ENCODE measurements around the gene LIX1L. TPM values are rescaled to one million over a fixed set of nuclear protein-coding genes. Genes with fewer than 3 reads are reported as not detected.

The LIX1L gene
- total and polyA plus RNA-seq, 11 donors, result 7.0 to 31.5 (median 26.1) TPM

DNA sequence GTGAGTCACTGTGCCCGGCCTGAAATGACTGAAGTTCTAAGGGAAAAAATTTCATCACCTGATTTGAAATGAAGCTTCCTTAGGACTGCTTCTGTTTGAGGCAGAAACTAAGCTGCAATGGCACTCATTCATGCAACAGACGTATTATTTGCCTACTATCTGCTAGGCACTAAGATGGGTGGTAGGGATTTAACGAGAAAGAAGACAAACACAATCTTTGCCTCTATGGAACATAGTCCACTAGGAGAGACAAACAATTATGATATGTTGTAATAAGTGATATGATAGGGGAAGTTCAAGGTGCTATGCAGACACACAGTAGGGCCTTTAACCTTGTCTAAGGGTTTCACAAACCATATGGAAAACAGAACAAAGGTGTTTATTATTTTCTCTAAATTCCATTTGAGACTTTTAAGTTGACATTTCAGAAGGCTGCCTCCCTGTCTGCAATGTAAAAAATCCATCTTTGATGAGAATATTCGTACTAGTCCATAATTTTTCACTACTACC lies 11.3 kb downstream of the LIX1L start:
- H3K27me3 ChIP-seq, result no peaks in the 10 kb centered on the region

DNA sequence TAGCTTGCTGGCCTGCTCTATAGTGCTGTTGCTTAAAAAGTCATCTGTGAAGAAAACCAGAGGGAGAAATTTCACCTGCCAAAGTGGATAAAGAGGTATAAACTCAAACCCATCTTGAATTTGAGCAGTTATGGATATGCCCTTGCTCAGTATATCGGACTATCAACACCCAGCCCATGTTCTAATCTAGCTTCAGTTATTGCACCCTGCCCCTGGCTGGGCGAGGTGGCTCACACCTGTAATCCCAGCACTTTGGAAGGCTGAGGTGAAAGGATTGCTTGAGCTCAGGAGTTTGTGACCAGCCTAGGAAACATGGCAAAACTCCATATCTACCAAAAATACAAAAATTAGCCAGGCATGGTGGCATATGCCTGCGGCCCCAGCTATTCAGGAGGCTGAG lies 13.3 kb downstream of the LIX1L start:
- WGBS, 4 donors, result 76 to 95% (median 89%) methylated on average over 3 of the region's 3 CpGs
- ATAC-seq (no peak), DNase-seq (no peak)
- no peak overlapping the region for H3K4me3 ChIP-seq
- no peak overlapping the region for H3K27ac ChIP-seq
- H3K36me3 ChIP-seq, result peaks cover 0 to 85% (median 66%) of the 10 kb centered on the region in 9 donors
- intact Hi-C loops (cut with DNase I), result no loop called here
- no peaks in the 10 kb centered on the region for H3K27me3 ChIP-seq
- H3K4me1 ChIP-seq, result peaks cover 0 to 20% (median 0%) of the 10 kb centered on the region in 12 donors
- H3K9me3 ChIP-seq, result no peaks in the 10 kb centered on the region
- TF ChIP-seq, protein P1, sequence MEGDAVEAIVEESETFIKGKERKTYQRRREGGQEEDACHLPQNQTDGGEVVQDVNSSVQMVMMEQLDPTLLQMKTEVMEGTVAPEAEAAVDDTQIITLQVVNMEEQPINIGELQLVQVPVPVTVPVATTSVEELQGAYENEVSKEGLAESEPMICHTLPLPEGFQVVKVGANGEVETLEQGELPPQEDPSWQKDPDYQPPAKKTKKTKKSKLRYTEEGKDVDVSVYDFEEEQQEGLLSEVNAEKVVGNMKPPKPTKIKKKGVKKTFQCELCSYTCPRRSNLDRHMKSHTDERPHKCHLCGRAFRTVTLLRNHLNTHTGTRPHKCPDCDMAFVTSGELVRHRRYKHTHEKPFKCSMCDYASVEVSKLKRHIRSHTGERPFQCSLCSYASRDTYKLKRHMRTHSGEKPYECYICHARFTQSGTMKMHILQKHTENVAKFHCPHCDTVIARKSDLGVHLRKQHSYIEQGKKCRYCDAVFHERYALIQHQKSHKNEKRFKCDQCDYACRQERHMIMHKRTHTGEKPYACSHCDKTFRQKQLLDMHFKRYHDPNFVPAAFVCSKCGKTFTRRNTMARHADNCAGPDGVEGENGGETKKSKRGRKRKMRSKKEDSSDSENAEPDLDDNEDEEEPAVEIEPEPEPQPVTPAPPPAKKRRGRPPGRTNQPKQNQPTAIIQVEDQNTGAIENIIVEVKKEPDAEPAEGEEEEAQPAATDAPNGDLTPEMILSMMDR (IDR thresholded peaks at IDR 0.05), result no peak
- no peak for TF ChIP-seq POLR2A (IDR thresholded peaks at IDR 0.05)

More for the DNA sequence above, 11.3 kb downstream of the LIX1L start:
- Histone ChIP-seq H3K4me1 (peaks cover 0 to 32% (median 9%) of the 10 kb centered on the region in 12 donors), H3K27ac (no peak overlapping the region), H3K4me3 (no peak overlapping the region), H3K9me3 (no peaks in the 10 kb centered on the region), H3K36me3 (peaks cover 0 to 76% (median 51%) of the 10 kb centered on the region in 9 donors)
- TF ChIP-seq, protein P1 (IDR thresholded peaks at IDR 0.05), result no peak
- no peak for TF ChIP-seq POLR2A (IDR thresholded peaks at IDR 0.05)
- intact Hi-C loops (cut with DNase I), result no loop called here
- WGBS, 4 donors, result 90 to 96% (median 93%) methylated on average over 4 of the region's 4 CpGs
- DNase-seq, result no peak
- ATAC-seq, result no peak

DNA sequence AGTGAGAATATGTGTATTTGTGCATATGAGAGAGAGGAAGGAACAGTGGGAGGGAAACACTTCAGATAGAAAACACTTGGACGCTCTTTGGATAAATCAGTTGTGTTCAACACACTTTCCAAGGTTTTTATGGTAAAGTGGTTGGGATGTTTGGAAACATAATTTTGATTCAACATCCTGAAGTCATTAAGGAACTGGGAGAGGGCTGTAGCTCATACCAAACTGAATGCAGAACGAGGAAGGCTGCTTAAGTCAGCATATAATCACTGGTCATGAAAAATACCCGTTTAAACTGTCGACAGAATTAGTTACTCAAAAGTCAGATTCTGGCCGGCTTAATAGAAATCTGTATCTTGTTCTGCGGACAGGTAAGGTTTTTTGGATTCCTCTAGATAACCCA lies 14.9 kb downstream of the LIX1L start:
- ATAC-seq (no peak), DNase-seq (no peak)
- TF ChIP-seq POLR2A (IDR thresholded peaks at IDR 0.05), result no peak
- TF ChIP-seq, protein P1 (IDR thresholded peaks at IDR 0.05), result no peak
- Histone ChIP-seq H3K27me3 (no peaks in the 10 kb centered on the region), H3K36me3 (peaks cover 0 to 97% (median 62%) of the 10 kb centered on the region in 9 donors), H3K27ac (no peak overlapping the region), H3K4me3 (no peak overlapping the region), H3K9me3 (no peaks in the 10 kb centered on the region), H3K4me1 (peaks cover 0 to 3% (median 0%) of the 10 kb centered on the region in 12 donors)
- WGBS, 4 donors, result 84 to 93% (median 87%) methylated on average over 6 of the region's 6 CpGs
- intact Hi-C loops (cut with DNase I), result loop anchor here in 1 of 10 donors (1.0 kb wide), 1 partner anchor 11 kb away; no protein-coding TSS in a partner anchor

DNA sequence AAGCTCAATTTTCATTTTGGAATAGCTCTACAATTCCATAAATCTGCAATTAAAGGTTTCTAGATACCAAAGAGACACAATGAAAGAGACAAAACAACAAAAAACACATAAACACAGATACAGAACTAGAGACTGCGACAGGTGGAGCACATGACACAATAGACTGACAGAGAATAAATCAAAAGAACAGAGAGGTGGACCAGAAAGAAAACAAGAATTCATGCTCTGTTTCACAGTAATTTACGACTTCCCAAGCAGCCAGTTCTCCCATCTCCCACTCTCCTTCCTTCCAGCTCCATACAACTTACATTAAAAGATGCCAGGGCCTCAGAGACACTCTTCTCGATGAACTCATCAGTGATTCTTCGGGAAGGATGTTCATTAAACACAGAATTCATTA lies 15.4 kb downstream of the LIX1L start:
- H3K27ac ChIP-seq, result no peak overlapping the region
- H3K4me1 ChIP-seq, result no peaks in the 10 kb centered on the region
- no peak for DNase-seq
- intact Hi-C loops (cut with DNase I), result loop anchor here in 1 of 10 donors (1.0 kb wide), 1 partner anchor 12 kb away; no protein-coding TSS in a partner anchor
- H3K36me3 ChIP-seq, result peaks cover 0 to 98% (median 62%) of the 10 kb centered on the region in 9 donors
- no peak overlapping the region for H3K4me3 ChIP-seq
- no peaks in the 10 kb centered on the region for H3K27me3 ChIP-seq
- 88 to 92% (median 89%) methylated on average over 4 of the region's 4 CpGs for WGBS, 4 donors
- no peaks in the 10 kb centered on the region for H3K9me3 ChIP-seq
- TF ChIP-seq, protein P1 (IDR thresholded peaks at IDR 0.05), result no peak
- TF ChIP-seq POLR2A (IDR thresholded peaks at IDR 0.05), result no peak
- no peak for ATAC-seq
